Sigmoid colon (tissue), 7 donors: ENCODE data around the gene OR6K3. TPM values are rescaled to one million over a fixed set of nuclear protein-coding genes. Genes with fewer than 3 reads are reported as not detected.
"Not testable (repeated sequence)": the region's sequence is repeated elsewhere in the genome, so short reads cannot be mapped to it uniquely, and the experiment has no call there.

Source experiments
- DNase-seq: peaks from one replicate; pipeline ENCODE4 v3.0.0-alpha.2; 2019
- H3K27ac ChIP-seq, 4 donors: fragments of 200-600 bp; sonication (generic); one replicate each; pipeline ENCODE4 v1.5.1; 2016 to 2019; ENCODE audit warnings: mild to moderate bottlenecking in 1 of 4
- H3K27me3 ChIP-seq, 3 donors: fragments of 200-600 bp; sonication (generic); one replicate each; pipeline ENCODE4 v1.5.1; 2019; ENCODE audit warnings: mild to moderate bottlenecking in 1 of 3
- H3K36me3 ChIP-seq, 4 donors: fragments of 200-600 bp; sonication (generic); one replicate each; pipeline ENCODE4 v1.5.1; 2016 to 2019
- H3K4me1 ChIP-seq, 4 donors: fragments of 200-600 bp; sonication (generic); one replicate each; pipeline ENCODE4 v1.5.1; 2017 to 2019
- H3K4me3 ChIP-seq, 4 donors: fragments of 200-600 bp; sonication (generic); one replicate each; pipeline ENCODE4 v1.5.1; 2017 to 2019; ENCODE audit warnings: mild to moderate bottlenecking in 2 of 4, moderate library complexity in 1 of 4
- H3K9me3 ChIP-seq, 4 donors: fragments of 200-600 bp in 3 of 4; sonication (generic) in 3 of 4; one replicate each; pipeline versions ENCODE4 v1.5.1 to v1.6.1; 2013 to 2019
- EP300 ChIP-seq, 4 donors: sonication (generic); formaldehyde crosslinking; IDR thresholded peaks; one replicate each; pipeline ENCODE4 v1.6.1; 2017; ENCODE audit warnings: antibody characterized with exemption in 4 of 4
- POLR2A ChIP-seq, 2 donors: fragments of 450-650 bp; IDR thresholded peaks; one replicate each; pipeline ENCODE4 v1.6.1; 2016; ENCODE audit warnings: antibody characterized with exemption in 2 of 2, mild to moderate bottlenecking in 2 of 2, moderate library complexity in 2 of 2
- POLR2AphosphoS5 ChIP-seq, 4 donors: sonication (generic); formaldehyde crosslinking; IDR thresholded peaks; one replicate each; pipeline ENCODE4 v1.6.1; 2017; ENCODE audit warnings: antibody characterized with exemption in 4 of 4
- WGBS, 2 donors: extraction: QIAGEN DNeasy Blood & Tissue Kit; methylation state at CpG; one replicate each; pipeline ENCODE4 v1.1.7; 2013; 5-methylcytosine and 5-hydroxymethylcytosine counted together
- intact Hi-C: fragments of 100-400 bp; cut with DNase I; formaldehyde crosslinking; loops from one replicate; pipeline ENCODE4 v1.15.1; 2023
- polyA plus RNA-seq, 3 donors: library from polyadenylated mRNA; stranded (reverse); fragments of 200-250 nt; gene quantifications; one replicate each; pipeline ENCODE4 v1.2.3, GENCODE V29; 2013
- total RNA-seq, 4 donors: library from RNA; depleted of rRNA; stranded (reverse); fragments of >200 nt; gene quantifications; one replicate each; pipeline ENCODE4 v1.1.0, GENCODE V29; 2016
- TF ChIP-seq, protein P1 (sequence below), 4 experiments: fragments of 450-650 bp in 3 of 4; fragments of 200-600 bp in 1 of 4; IDR thresholded peaks; one replicate each; pipeline ENCODE4 v1.5.1; 2016 to 2019; ENCODE audit warnings: antibody characterized with exemption in 4 of 4, mild to moderate bottlenecking in 3 of 4, moderate library complexity in 2 of 4
- donor health status: healthy with polysubstance abuse.
- donor health status: Bipolar disorder and iron deficiency.
- donor health status: healthy.

OR6K3 gene
- total and polyA plus RNA-seq, 7 donors, result not detected

- no peaks in the 10 kb centered on the region for H3K4me1 ChIP-seq
- no peaks in the 10 kb centered on the region for H3K9me3 ChIP-seq
- H3K27ac ChIP-seq, result no peak overlapping the region
- DNase-seq, result no peak
- H3K36me3 ChIP-seq, result no peaks in the 10 kb centered on the region
- TF ChIP-seq, protein P1, sequence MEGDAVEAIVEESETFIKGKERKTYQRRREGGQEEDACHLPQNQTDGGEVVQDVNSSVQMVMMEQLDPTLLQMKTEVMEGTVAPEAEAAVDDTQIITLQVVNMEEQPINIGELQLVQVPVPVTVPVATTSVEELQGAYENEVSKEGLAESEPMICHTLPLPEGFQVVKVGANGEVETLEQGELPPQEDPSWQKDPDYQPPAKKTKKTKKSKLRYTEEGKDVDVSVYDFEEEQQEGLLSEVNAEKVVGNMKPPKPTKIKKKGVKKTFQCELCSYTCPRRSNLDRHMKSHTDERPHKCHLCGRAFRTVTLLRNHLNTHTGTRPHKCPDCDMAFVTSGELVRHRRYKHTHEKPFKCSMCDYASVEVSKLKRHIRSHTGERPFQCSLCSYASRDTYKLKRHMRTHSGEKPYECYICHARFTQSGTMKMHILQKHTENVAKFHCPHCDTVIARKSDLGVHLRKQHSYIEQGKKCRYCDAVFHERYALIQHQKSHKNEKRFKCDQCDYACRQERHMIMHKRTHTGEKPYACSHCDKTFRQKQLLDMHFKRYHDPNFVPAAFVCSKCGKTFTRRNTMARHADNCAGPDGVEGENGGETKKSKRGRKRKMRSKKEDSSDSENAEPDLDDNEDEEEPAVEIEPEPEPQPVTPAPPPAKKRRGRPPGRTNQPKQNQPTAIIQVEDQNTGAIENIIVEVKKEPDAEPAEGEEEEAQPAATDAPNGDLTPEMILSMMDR (IDR thresholded peaks at IDR 0.05), result no peak
- TF ChIP-seq POLR2A (IDR thresholded peaks at IDR 0.05) (no peak), POLR2AphosphoS5 (IDR thresholded peaks at IDR 0.05) (no peak), EP300 (IDR thresholded peaks at IDR 0.05) (no peak)
- H3K4me3 ChIP-seq, result no peak overlapping the region
- intact Hi-C loops, result no loop called here
- H3K27me3 ChIP-seq, result no peaks in the 10 kb centered on the region
Observed at GRCh38 chr1:158689875-158690274, 30.6 kb downstream of the OR6K3 start.

DNA sequence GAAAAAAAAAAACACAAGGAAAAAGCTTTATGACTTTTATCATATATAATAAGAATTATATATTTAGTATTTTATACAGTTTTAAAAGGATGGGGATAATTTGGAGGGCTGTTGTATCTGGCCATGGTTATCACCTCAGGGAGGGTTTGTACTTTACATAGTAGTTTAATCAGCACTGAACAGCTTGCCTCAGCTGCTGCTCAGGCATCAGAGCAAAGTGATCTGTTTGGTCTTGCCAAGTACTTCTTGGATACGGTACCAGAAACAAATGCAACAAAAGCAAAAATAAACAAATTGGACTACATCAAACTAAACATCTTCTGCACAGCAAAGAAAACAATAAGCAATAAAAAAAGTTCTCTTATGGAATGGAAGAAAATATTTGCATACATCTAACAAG is 31.4 kb downstream of the OR6K3 start:
- H3K4me1 ChIP-seq, result no peaks in the 10 kb centered on the region
- no peak for DNase-seq
- H3K9me3 ChIP-seq, result no peaks in the 10 kb centered on the region
- intact Hi-C loops, result no loop called here
- TF ChIP-seq POLR2A (IDR thresholded peaks at IDR 0.05), result no peak
- TF ChIP-seq EP300 (IDR thresholded peaks at IDR 0.05), result no peak
- no peak for TF ChIP-seq POLR2AphosphoS5 (IDR thresholded peaks at IDR 0.05)
- TF ChIP-seq, protein P1 (IDR thresholded peaks at IDR 0.05), result no peak
- no peaks in the 10 kb centered on the region for H3K27me3 ChIP-seq
- H3K36me3 ChIP-seq, result no peaks in the 10 kb centered on the region
- 55 to 78% methylated on average over 1 of the region's 1 CpG for WGBS, 2 donors
- no peak overlapping the region for H3K27ac ChIP-seq
- H3K4me3 ChIP-seq, result no peak overlapping the region

DNA sequence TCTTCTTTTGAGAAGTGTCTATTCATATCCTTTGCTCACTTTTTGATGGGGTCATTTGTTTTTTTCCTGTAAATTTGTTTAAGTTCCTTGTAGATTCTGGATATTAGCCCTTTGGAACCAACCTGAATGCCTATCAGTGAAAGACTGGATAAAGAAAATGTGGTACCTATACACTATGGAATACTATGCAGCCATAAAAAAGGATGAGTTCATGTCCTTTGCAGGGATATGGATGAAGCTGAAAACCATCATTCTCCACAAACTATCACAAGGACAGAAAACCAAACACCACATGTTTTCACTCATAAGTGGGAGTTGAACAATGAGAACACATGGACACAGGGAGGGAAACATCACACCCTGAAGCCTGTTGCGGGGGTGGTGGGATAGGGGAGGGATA is 32.2 kb downstream of the OR6K3 start:
- H3K4me3 ChIP-seq, H3K36me3 ChIP-seq, intact Hi-C loops, DNase-seq, H3K4me1 ChIP-seq, H3K27ac ChIP-seq, H3K27me3 ChIP-seq, H3K9me3 ChIP-seq: not testable (repeated sequence)
- 90 to 97% methylated on average over 1 of the region's 1 CpG for WGBS, 2 donors

DNA sequence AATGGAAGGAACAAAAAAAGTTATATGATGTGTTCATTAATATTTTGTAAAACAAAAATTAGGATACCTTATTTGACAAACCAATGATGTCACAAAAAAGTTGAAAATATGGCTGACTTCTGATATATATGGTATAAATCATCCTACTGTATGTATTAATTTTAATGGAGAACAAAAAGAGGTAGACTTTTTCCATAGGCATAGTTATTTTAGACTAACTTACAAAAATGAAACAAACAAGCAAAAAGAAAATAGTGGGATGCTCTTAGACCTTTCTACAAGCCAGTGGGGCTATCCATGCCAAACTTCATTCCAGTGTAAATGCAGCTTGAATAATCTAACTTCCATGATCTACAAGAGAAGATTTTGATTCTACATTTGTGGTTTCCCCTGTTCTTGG is 33.5 kb downstream of the OR6K3 start:
- H3K4me1 ChIP-seq, result no peaks in the 10 kb centered on the region
- no peak overlapping the region for H3K4me3 ChIP-seq
- no peaks in the 10 kb centered on the region for H3K27me3 ChIP-seq
- intact Hi-C loops, result no loop called here
- H3K36me3 ChIP-seq, result no peaks in the 10 kb centered on the region
- no peaks in the 10 kb centered on the region for H3K9me3 ChIP-seq
- TF ChIP-seq POLR2A (IDR thresholded peaks at IDR 0.05) (no peak), POLR2AphosphoS5 (IDR thresholded peaks at IDR 0.05) (no peak), EP300 (IDR thresholded peaks at IDR 0.05) (no peak)
- TF ChIP-seq, protein P1 (IDR thresholded peaks at IDR 0.05), result no peak
- no peak overlapping the region for H3K27ac ChIP-seq
- DNase-seq, result no peak

- Histone ChIP-seq H3K4me1 (no peaks in the 10 kb centered on the region), H3K36me3 (no peaks in the 10 kb centered on the region), H3K27me3 (no peaks in the 10 kb centered on the region), H3K27ac (no peak within 1 kb of the TSS), H3K9me3 (no peaks in the 10 kb centered on the region), H3K4me3 (no peak within 1 kb of the TSS)
- intact Hi-C loops, result no loop called here
- TF ChIP-seq EP300 (IDR thresholded peaks at IDR 0.05), result no peak
- no peak for TF ChIP-seq POLR2AphosphoS5 (IDR thresholded peaks at IDR 0.05)
- no peak for TF ChIP-seq POLR2A (IDR thresholded peaks at IDR 0.05)
- TF ChIP-seq, protein P1 (IDR thresholded peaks at IDR 0.05), result no peak
- 59 to 63% methylated on average over 7 of the region's 7 CpGs for WGBS, 2 donors
- DNase-seq, result no peak
Observed at GRCh38 chr1:158686111-158687009, 34.2 kb downstream of the OR6K3 start, which contains the start of gene SPTA1. SPTA1 (minus strand) TSS chr1:158686715; CDS start chr1:158686517, 198 bp downstream.
